Heart left ventricle (tissue), 16 donors: Measurements from ENCODE around the gene ARHGAP23. TPM values are rescaled to one million over a fixed set of nuclear protein-coding genes. Genes with fewer than 3 reads are reported as not detected.
A peak's percentile ranks its signal among the peaks of the same experiment; 100 is the strongest.

Experiments used
- ATAC-seq, 4 donors: fragments of 200-7000 bp; cut with Tn5 transposase; one replicate each; pipeline ENCODE4 v1.9.1; 2020 to 2022; ENCODE audit warnings: moderate library complexity in 4 of 4, mild to moderate bottlenecking in 3 of 4, moderate number of reproducible peaks in 1 of 4
- DNase-seq, 5 donors: peaks; one replicate each; pipeline ENCODE4 v3.0.0-alpha.2; 2020
- H3K27ac ChIP-seq, 12 donors: fragments of 200-600 bp; sonication (generic) in 4 of 12; one replicate each; pipeline versions ENCODE4 v1.5.0 to v1.8.0; 2016 to 2022; ENCODE audit warnings: mild to moderate bottlenecking in 2 of 12
- H3K27me3 ChIP-seq, 9 donors: fragments of 200-600 bp; sonication (generic) in 2 of 9; one replicate each; pipeline versions ENCODE4 v1.5.1 to v1.8.0; 2016 to 2022; ENCODE audit warnings: mild to moderate bottlenecking in 3 of 9
- H3K36me3 ChIP-seq, 9 donors: fragments of 200-600 bp; sonication (generic) in 2 of 9; one replicate each; pipeline versions ENCODE4 v1.5.0 to v1.8.0; 2018 to 2022; ENCODE audit warnings: mild to moderate bottlenecking in 2 of 9
- H3K4me1 ChIP-seq, 12 donors: fragments of 200-600 bp; sonication (generic) in 4 of 12; one replicate each; pipeline versions ENCODE4 v1.5.0 to v1.8.0; 2016 to 2022; ENCODE audit warnings: mild to moderate bottlenecking in 3 of 12
- H3K4me3 ChIP-seq, 12 donors: fragments of 200-600 bp; sonication (generic) in 4 of 12; one replicate each; pipeline versions ENCODE4 v1.5.0 to v1.8.0; 2017 to 2022; ENCODE audit warnings: mild to moderate bottlenecking in 9 of 12, moderate library complexity in 4 of 12
- H3K9me3 ChIP-seq, 12 donors: fragments of 200-600 bp; sonication (generic) in 4 of 12; one replicate each; pipeline versions ENCODE4 v1.5.0 to v1.8.0; 2016 to 2022; ENCODE audit warnings: mild to moderate bottlenecking in 1 of 12
- CTCF ChIP-seq, 12 donors: fragments of 200-600 bp; sonication (generic) in 4 of 12; IDR thresholded peaks; one replicate each; pipeline versions ENCODE4 v1.5.0 to v1.8.0; 2018 to 2022; ENCODE audit warnings: antibody characterized with exemption in 12 of 12, mild to moderate bottlenecking in 5 of 12
- POLR2A ChIP-seq, 2 donors: fragments of 450-650 bp; IDR thresholded peaks; one replicate each; pipeline ENCODE4 v1.6.1; 2017; ENCODE audit warnings: antibody characterized with exemption in 2 of 2, mild to moderate bottlenecking in 2 of 2, moderate library complexity in 2 of 2
- WGBS, 4 donors: extraction: QIAGEN DNeasy Blood & Tissue Kit in 2 of 4; methylation state at CpG; one replicate each; pipeline versions ENCODE4 v1.1.5 to v1.1.7; 2013 to 2018; 5-methylcytosine and 5-hydroxymethylcytosine counted together
- intact Hi-C, 10 donors: fragments of 100-400 bp; cut with DNase I; formaldehyde crosslinking; loops; one replicate each; pipeline versions ENCODE4 v1.11.1 to v1.14.2; 2022
- polyA plus RNA-seq, 2 donors: library from polyadenylated mRNA; stranded (reverse); fragments of 200-250 nt; gene quantifications; one replicate each; pipeline ENCODE4 v1.2.3, GENCODE V29; 2013
- total RNA-seq, 9 donors: library from RNA; depleted of rRNA in 2 of 9; stranded (reverse); fragments of >200 nt in 2 of 9; fragmentation: NEBNext Ultra II Directional in 3 of 9; extraction: Animal tissue kit (Norgen Biotek cat#: 25700) in 3 of 9; gene quantifications; one replicate each; pipeline versions ENCODE4 v1.1.0 to v1.2.4, GENCODE V29; 2016 to 2023
- donor health status: ischemic (EF 13 %, LVEDD 7.1; RV severe dilation, severe dysfunction).
- donor health status: healthy with polysubstance abuse.
- donor health status: DM: no; HTN: yes; CAD: no.
- donor health status: DM: no; HTN: no; CAD: no.
- donor health status: ischemic (EF 25% LVEDD 6.9; RV normal size, moderate dysfunction).
- donor health status: ischemic (EF 25% LVEDD 5.7; RV mildly dilated, moderate dysfunction).
- donor health status: healthy.
- donor health status: DM: yes; HTN: yes; CAD: no.
- donor health status: ischemic (EF 35%, LVEDD 5.7; RV mildly dilated, moderate dysfunction).
- donor health status: nonischemic (EF 11% LVEDD 7.7; RV severe dilation, severe dysfunction).
- donor health status: DM: yes; HTN: yes; CAD: no.
- donor health status: PGD.
- donor health status: ischemic (EF 29% LVEDD 5.4; RV normal size, mild dysfunction).
- donor health status: nonischemic (EF 23%, LVEDD 6.1; RV moderate dilation, normal function).

Gene ARHGAP23
- total and polyA plus RNA-seq, 11 donors: 28.0 to 73.1 (median 66.3) TPM

GRCh38 chr17:38443356-38444031 is 15.2 kb downstream of the ARHGAP23 start:
- H3K4me1 ChIP-seq: peaks cover 9 to 74% (median 53%) of the 10 kb centered on the region in 12 donors
- intact Hi-C loops: loop anchor here (2.0 to 5.0 kb wide), 4 partner anchors 37 to 44 kb away; no protein-coding TSS in a partner anchor
- H3K4me3 ChIP-seq: no peak overlapping the region
- no peaks in the 10 kb centered on the region for H3K9me3 ChIP-seq
- TF ChIP-seq CTCF (IDR thresholded peaks at IDR 0.05): no peak
- TF ChIP-seq POLR2A (IDR thresholded peaks at IDR 0.05): no peak
- DNase-seq (no peak), ATAC-seq (no peak)
- H3K27me3 ChIP-seq: no peaks in the 10 kb centered on the region
- H3K27ac ChIP-seq: peak overlapping the region in 10 of 12 donors; percentile 73 to 95 (median 78)
- WGBS, 4 donors: 44 to 71% (median 63%) methylated on average over 5 to 7 of the region's 7 CpGs
- no peaks in the 10 kb centered on the region for H3K36me3 ChIP-seq

- peak overlapping the region in 1 of 12 donors; percentile 21 for H3K4me3 ChIP-seq
- intact Hi-C loops: loop anchor here (2.0 to 5.0 kb wide), 4 partner anchors 37 to 43 kb away; no protein-coding TSS in a partner anchor
- ATAC-seq: peak; percentile 63 to 70 (median 70)
These were observed 15.9 kb downstream of the ARHGAP23 start for GRCh38 chr17:38444151-38444550.

GRCh38 chr17:38447502-38448085 is 19.3 kb downstream of the ARHGAP23 start:
- Histone ChIP-seq H3K36me3 (no peaks in the 10 kb centered on the region), H3K27ac (peak overlapping the region in 11 of 12 donors; percentile 2 to 94 (median 75)), H3K4me3 (no peak overlapping the region), H3K9me3 (no peaks in the 10 kb centered on the region), H3K27me3 (peaks cover 0 to 4% (median 0%) of the 10 kb centered on the region in 9 donors), H3K4me1 (peaks cover 12 to 77% (median 71%) of the 10 kb centered on the region in 12 donors)
- TF ChIP-seq CTCF (IDR thresholded peaks at IDR 0.05) (no peak), POLR2A (IDR thresholded peaks at IDR 0.05) (no peak)
- WGBS, 4 donors: 29 to 78% (median 50%) methylated on average over 2 of the region's 2 CpGs
- no peak for ATAC-seq
- intact Hi-C loops: no loop called here
- DNase-seq: no peak

More at GRCh38 chr17:38444151-38444550, 15.9 kb downstream of the ARHGAP23 start:
- DNase-seq: peak; percentile 74 to 89 (median 77)
- Histone ChIP-seq H3K27me3 (no peaks in the 10 kb centered on the region), H3K27ac (peak overlapping the region in 9 of 12 donors; percentile 15 to 95 (median 77)), H3K36me3 (no peaks in the 10 kb centered on the region), H3K4me1 (peaks cover 9 to 75% (median 56%) of the 10 kb centered on the region in 12 donors), H3K9me3 (no peaks in the 10 kb centered on the region)
- TF ChIP-seq CTCF (IDR thresholded peaks at IDR 0.05) (peak; percentile 76 to 96 (median 90)), POLR2A (IDR thresholded peaks at IDR 0.05) (no peak)
- WGBS, 4 donors: 0 to 7% (median 5%) methylated on average over 6 to 14 of the region's 14 CpGs

- ATAC-seq: no peak
These were observed 20.0 kb downstream of the ARHGAP23 start for GRCh38 chr17:38448208-38448771.

More at GRCh38 chr17:38448208-38448771, 20.0 kb downstream of the ARHGAP23 start:
- no peak overlapping the region for H3K4me3 ChIP-seq
- H3K9me3 ChIP-seq: no peaks in the 10 kb centered on the region
- intact Hi-C loops: no loop called here
- H3K27me3 ChIP-seq: peaks cover 0 to 8% (median 0%) of the 10 kb centered on the region in 9 donors
- peak overlapping the region in 11 of 12 donors; percentile 2 to 94 (median 75) for H3K27ac ChIP-seq
- TF ChIP-seq POLR2A (IDR thresholded peaks at IDR 0.05) (no peak), CTCF (IDR thresholded peaks at IDR 0.05) (no peak)
- no peaks in the 10 kb centered on the region for H3K36me3 ChIP-seq
- 47 to 67% (median 55%) methylated on average over 8 to 9 of the region's 9 CpGs for WGBS, 4 donors
- peaks cover 10 to 77% (median 69%) of the 10 kb centered on the region in 12 donors for H3K4me1 ChIP-seq
- DNase-seq: no peak
